GM23338 (cell line): ENCODE results near the gene SLC17A8. TPM values are rescaled to one million over a fixed set of nuclear protein-coding genes. Genes with fewer than 3 reads are reported as not detected.

Experiments
- ATAC-seq: fragments of 200-7000 bp; cut with Tn5 transposase; 3 replicates; pipeline ENCODE4 v1.9.1; 2020
- DNase-seq: peaks from one replicate; pipeline ENCODE4 v3.0.0-alpha.2; 2015; ENCODE audit warnings: low spot score
- H2AFZ ChIP-seq: fragments of 200-600 bp; sonication (generic); 2 replicates; pipeline ENCODE4 v1.8.0; 2016; ENCODE audit warnings: antibody characterized with exemption, mild to moderate bottlenecking, moderate library complexity
- H3F3A ChIP-seq: fragments of 200-600 bp; sonication (generic); replicated peaks from 2 replicates; pipeline ENCODE4 v1.8.0; 2017; ENCODE audit warnings: antibody characterized with exemption, mixed run types, low read depth
- H3K27ac ChIP-seq: fragments of 200-600 bp; sonication (generic); 2 replicates; pipeline ENCODE4 v1.6.1; 2016; ENCODE audit warnings: low read depth
- H3K27me3 ChIP-seq: fragments of 200-600 bp; sonication (generic); 2 replicates; pipeline ENCODE4 v1.8.0; 2016; ENCODE audit warnings: mild to moderate bottlenecking, mixed run types, moderate library complexity; ENCODE audit not compliant: insufficient read depth
- H3K36me3 ChIP-seq: fragments of 200-600 bp; sonication (generic); 2 replicates; pipeline ENCODE4 v1.8.0; 2016; ENCODE audit warnings: mild to moderate bottlenecking; ENCODE audit not compliant: insufficient read depth
- H3K4me1 ChIP-seq: fragments of 200-600 bp; sonication (generic); 2 replicates; pipeline ENCODE4 v1.8.0; 2016; ENCODE audit warnings: mild to moderate bottlenecking, moderate library complexity; ENCODE audit not compliant: insufficient read depth
- H3K4me2 ChIP-seq: fragments of 200-600 bp; sonication (generic); 2 replicates; pipeline ENCODE4 v1.7.1; 2017; ENCODE audit warnings: mixed run types
- H3K4me3 ChIP-seq: fragments of 200-600 bp; sonication (generic); 2 replicates; pipeline ENCODE4 v1.6.1; 2016; ENCODE audit warnings: mixed run types
- H3K79me2 ChIP-seq: fragments of 200-600 bp; sonication (generic); replicated peaks from 2 replicates; pipeline ENCODE4 v1.8.0; 2017; ENCODE audit warnings: mild to moderate bottlenecking; ENCODE audit not compliant: insufficient read depth
- H3K9me2 ChIP-seq: fragments of 200-600 bp; sonication (generic); 2 replicates; pipeline ENCODE4 v1.8.0; 2017; ENCODE audit not compliant: insufficient read depth
- H4K20me1 ChIP-seq: fragments of 200-600 bp; sonication (generic); replicated peaks from 2 replicates; pipeline ENCODE4 v1.8.0; 2017; ENCODE audit warnings: mild to moderate bottlenecking; ENCODE audit not compliant: insufficient read depth
- H3K27ac Mint-ChIP-seq: 2 replicates; pipeline ENCODE4 v1.8.0; 2020; ENCODE audit warnings: inconsistent platforms, mild to moderate bottlenecking, moderate library complexity, mixed read lengths
- H3K27me3 Mint-ChIP-seq: 3 replicates; pipeline ENCODE4 v1.8.0; 2022; ENCODE audit warnings: low read depth, mild to moderate bottlenecking, moderate library complexity, mixed read lengths, inconsistent platforms; ENCODE audit not compliant: insufficient read depth, poor library complexity
- H3K36me3 Mint-ChIP-seq: 3 replicates; pipeline ENCODE4 v1.8.0; 2021; ENCODE audit warnings: low read depth, mild to moderate bottlenecking, inconsistent platforms, moderate library complexity, mixed read lengths
- H3K4me1 Mint-ChIP-seq: 3 replicates; pipeline ENCODE4 v1.8.0; 2020; ENCODE audit warnings: mild to moderate bottlenecking, inconsistent platforms, mixed read lengths
- H3K4me3 Mint-ChIP-seq: 3 replicates; pipeline ENCODE4 v1.8.0; 2021; ENCODE audit warnings: moderate library complexity, mild to moderate bottlenecking, inconsistent platforms, mixed read lengths
- H3K9me3 Mint-ChIP-seq: 3 replicates; pipeline ENCODE4 v1.8.0; 2020; ENCODE audit warnings: moderate library complexity, mild to moderate bottlenecking, inconsistent platforms, mixed read lengths
- CREB1 ChIP-seq: fragments of 250-450 bp; sonication (Bioruptor Pico); IDR thresholded peaks from 2 replicates; pipeline ENCODE4 v1.5.0; 2020; ENCODE audit warnings: low read depth, mild to moderate bottlenecking, moderate library complexity
- EZH2 ChIP-seq: fragments of 200-600 bp; sonication (generic); IDR thresholded peaks from one replicate; pipeline ENCODE4 v1.8.0; 2017; ENCODE audit warnings: antibody characterized with exemption, mild to moderate bottlenecking, low read depth; ENCODE audit not compliant: unreplicated experiment
- EZH2phosphoT487 ChIP-seq: fragments of 200-600 bp; sonication (generic); IDR thresholded peaks from one replicate; pipeline ENCODE4 v1.8.1; 2018; ENCODE audit warnings: antibody characterized with exemption; ENCODE audit not compliant: unreplicated experiment
- ZNF114 ChIP-seq: fragments of 250-450 bp; sonication (Bioruptor Pico); IDR thresholded peaks from 2 replicates; pipeline ENCODE4 v1.5.0; 2020; ENCODE audit warnings: mild to moderate bottlenecking, moderate library complexity
- polyA plus RNA-seq: library from polyadenylated mRNA; unstranded; fragments of >200 nt; fragmentation: Nextera tagmentation; extraction: Ambion mirVana; gene quantifications from 2 replicates; pipeline ENCODE4 v1.2.1, GENCODE V29; 2016
- total RNA-seq: library from RNA; depleted of rRNA; stranded (reverse); fragments of >200 nt; shearing (Covaris generic); gene quantifications from 2 replicates; pipeline ENCODE4 v1.2.3, GENCODE V29; 2014
- TF ChIP-seq, protein P1 (sequence below): fragments of 250-450 bp; sonication (Bioruptor Pico); IDR thresholded peaks from 2 replicates; pipeline ENCODE4 v1.5.0; 2020; ENCODE audit warnings: mild to moderate bottlenecking, moderate library complexity
- TF ChIP-seq, protein P2 (sequence below), 2 experiments: fragments of 200-600 bp in 1 of 2; sonication (generic) in 1 of 2; conservative IDR thresholded peaks; 2 replicates each; pipeline versions ENCODE4 v1.5.1 to v1.6.1; 2016 to 2017; ENCODE audit warnings: antibody characterized with exemption in 2 of 2, low read depth in 2 of 2, mild to moderate bottlenecking in 2 of 2, moderate library complexity in 1 of 2

Gene SLC17A8
- total and polyA plus RNA-seq, 2 experiments from 2014 or later = 0.05 to 0.24 TPM

DNA sequence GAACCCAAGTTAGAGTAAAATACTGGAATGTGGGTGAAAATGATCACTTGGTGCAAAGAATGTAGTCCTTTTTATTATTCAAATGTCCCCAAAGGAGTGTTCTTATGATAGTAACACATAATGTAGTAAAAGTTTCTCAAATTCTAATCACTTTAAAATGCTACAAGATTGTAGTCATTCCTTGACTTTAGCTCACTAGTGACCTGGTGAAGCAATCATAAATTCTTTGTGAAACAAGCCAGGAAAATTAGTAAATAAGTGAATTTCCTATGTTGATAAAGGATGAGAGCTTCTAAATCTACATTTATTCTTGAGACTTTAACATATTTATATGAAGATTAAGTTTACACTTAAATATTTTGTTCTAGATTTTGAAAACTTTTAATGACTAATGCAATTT, 30.7 kb upstream of the SLC17A8 start (continued):
- TF ChIP-seq, protein P1, sequence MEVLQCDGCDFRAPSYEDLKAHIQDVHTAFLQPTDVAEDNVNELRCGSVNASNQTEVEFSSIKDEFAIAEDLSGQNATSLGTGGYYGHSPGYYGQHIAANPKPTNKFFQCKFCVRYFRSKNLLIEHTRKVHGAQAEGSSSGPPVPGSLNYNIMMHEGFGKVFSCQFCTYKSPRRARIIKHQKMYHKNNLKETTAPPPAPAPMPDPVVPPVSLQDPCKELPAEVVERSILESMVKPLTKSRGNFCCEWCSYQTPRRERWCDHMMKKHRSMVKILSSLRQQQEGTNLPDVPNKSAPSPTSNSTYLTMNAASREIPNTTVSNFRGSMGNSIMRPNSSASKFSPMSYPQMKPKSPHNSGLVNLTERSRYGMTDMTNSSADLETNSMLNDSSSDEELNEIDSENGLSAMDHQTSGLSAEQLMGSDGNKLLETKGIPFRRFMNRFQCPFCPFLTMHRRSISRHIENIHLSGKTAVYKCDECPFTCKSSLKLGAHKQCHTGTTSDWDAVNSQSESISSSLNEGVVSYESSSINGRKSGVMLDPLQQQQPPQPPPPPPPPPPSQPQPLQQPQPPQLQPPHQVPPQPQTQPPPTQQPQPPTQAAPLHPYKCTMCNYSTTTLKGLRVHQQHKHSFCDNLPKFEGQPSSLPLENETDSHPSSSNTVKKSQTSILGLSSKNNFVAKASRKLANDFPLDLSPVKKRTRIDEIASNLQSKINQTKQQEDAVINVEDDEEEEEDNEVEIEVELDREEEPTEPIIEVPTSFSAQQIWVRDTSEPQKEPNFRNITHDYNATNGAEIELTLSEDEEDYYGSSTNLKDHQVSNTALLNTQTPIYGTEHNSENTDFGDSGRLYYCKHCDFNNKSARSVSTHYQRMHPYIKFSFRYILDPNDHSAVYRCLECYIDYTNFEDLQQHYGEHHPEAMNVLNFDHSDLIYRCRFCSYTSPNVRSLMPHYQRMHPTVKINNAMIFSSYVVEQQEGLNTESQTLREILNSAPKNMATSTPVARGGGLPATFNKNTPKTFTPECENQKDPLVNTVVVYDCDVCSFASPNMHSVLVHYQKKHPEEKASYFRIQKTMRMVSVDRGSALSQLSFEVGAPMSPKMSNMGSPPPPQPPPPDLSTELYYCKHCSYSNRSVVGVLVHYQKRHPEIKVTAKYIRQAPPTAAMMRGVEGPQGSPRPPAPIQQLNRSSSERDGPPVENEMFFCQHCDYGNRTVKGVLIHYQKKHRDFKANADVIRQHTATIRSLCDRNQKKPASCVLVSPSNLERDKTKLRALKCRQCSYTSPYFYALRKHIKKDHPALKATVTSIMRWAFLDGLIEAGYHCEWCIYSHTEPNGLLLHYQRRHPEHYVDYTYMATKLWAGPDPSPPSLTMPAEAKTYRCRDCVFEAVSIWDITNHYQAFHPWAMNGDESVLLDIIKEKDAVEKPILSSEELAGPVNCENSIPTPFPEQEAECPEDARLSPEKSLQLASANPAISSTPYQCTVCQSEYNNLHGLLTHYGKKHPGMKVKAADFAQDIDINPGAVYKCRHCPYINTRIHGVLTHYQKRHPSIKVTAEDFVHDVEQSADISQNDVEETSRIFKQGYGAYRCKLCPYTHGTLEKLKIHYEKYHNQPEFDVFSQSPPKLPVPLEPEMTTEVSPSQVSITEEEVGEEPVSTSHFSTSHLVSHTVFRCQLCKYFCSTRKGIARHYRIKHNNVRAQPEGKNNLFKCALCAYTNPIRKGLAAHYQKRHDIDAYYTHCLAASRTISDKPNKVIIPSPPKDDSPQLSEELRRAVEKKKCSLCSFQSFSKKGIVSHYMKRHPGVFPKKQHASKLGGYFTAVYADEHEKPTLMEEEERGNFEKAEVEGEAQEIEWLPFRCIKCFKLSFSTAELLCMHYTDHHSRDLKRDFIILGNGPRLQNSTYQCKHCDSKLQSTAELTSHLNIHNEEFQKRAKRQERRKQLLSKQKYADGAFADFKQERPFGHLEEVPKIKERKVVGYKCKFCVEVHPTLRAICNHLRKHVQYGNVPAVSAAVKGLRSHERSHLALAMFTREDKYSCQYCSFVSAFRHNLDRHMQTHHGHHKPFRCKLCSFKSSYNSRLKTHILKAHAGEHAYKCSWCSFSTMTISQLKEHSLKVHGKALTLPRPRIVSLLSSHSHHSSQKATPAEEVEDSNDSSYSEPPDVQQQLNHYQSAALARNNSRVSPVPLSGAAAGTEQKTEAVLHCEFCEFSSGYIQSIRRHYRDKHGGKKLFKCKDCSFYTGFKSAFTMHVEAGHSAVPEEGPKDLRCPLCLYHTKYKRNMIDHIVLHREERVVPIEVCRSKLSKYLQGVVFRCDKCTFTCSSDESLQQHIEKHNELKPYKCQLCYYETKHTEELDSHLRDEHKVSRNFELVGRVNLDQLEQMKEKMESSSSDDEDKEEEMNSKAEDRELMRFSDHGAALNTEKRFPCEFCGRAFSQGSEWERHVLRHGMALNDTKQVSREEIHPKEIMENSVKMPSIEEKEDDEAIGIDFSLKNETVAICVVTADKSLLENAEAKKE (CRISPR knock-in tag) = no peak

DNA sequence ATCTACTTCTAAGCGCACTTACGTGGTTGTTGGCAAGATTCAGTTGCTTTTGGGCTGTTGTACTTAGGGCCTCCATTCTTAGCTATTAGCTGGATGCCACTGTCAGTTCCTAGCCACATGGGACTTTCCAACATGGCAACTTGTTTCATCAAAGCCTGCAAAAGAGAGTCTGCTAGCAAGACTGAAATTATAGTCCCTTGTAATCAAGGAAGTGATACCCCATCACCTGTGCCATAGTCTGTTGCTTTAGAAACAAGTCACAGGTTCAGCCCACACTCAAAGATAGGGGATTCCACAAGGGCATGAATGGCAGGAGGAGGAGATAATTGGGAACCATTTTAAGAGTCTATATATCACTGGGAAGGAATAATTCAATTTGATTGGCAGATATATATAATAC, 27.1 kb upstream of the SLC17A8 start:
- H3K27me3 Mint-ChIP-seq = no peaks in the 10 kb centered on the region
- H3K27ac ChIP-seq = no peak overlapping the region
- H3K4me1 ChIP-seq = peaks cover 10% of the 10 kb centered on the region
- H4K20me1 ChIP-seq = no peaks in the 10 kb centered on the region
- ATAC-seq (no peak), DNase-seq (no peak)
- H3K36me3 Mint-ChIP-seq = peaks cover 5% of the 10 kb centered on the region; the same call in 2 of the 3 replicates
- H3K36me3 ChIP-seq = no peaks in the 10 kb centered on the region; the same call in 1 of the 2 replicates
- no peak overlapping the region for H2AFZ ChIP-seq
- peaks cover 3% of the 10 kb centered on the region; the same call in 2 of the 3 replicates for H3K4me1 Mint-ChIP-seq
- H3F3A ChIP-seq = no peaks in the 10 kb centered on the region
- no peaks in the 10 kb centered on the region for H3K9me2 ChIP-seq
- H3K27me3 ChIP-seq = no peaks in the 10 kb centered on the region
- no peak overlapping the region for H3K4me3 Mint-ChIP-seq
- no peak overlapping the region for H3K27ac Mint-ChIP-seq
- no peak overlapping the region for H3K4me3 ChIP-seq
- no peaks in the 10 kb centered on the region for H3K9me3 Mint-ChIP-seq
- no peaks in the 10 kb centered on the region for H3K79me2 ChIP-seq
- no peak overlapping the region for H3K4me2 ChIP-seq
- TF ChIP-seq, protein P1 (CRISPR knock-in tag) = no peak
- TF ChIP-seq EZH2 (no peak), CREB1 (CRISPR knock-in tag) (no peak), EZH2phosphoT487 (no peak), ZNF114 (CRISPR knock-in tag) (no peak)
- TF ChIP-seq, protein P2, sequence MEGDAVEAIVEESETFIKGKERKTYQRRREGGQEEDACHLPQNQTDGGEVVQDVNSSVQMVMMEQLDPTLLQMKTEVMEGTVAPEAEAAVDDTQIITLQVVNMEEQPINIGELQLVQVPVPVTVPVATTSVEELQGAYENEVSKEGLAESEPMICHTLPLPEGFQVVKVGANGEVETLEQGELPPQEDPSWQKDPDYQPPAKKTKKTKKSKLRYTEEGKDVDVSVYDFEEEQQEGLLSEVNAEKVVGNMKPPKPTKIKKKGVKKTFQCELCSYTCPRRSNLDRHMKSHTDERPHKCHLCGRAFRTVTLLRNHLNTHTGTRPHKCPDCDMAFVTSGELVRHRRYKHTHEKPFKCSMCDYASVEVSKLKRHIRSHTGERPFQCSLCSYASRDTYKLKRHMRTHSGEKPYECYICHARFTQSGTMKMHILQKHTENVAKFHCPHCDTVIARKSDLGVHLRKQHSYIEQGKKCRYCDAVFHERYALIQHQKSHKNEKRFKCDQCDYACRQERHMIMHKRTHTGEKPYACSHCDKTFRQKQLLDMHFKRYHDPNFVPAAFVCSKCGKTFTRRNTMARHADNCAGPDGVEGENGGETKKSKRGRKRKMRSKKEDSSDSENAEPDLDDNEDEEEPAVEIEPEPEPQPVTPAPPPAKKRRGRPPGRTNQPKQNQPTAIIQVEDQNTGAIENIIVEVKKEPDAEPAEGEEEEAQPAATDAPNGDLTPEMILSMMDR (conservative IDR thresholded peaks at IDR 0.05; ENCODE audit: low read depth in 2 of 2) = no peak
